ENCODE results near the gene PPM1N. TPM values are rescaled to one million over a fixed set of nuclear protein-coding genes. Genes with fewer than 3 reads are reported as not detected.

The PPM1N gene
- total RNA-seq, 1 experiment from 2014 or later, result 1.2 TPM

DNA sequence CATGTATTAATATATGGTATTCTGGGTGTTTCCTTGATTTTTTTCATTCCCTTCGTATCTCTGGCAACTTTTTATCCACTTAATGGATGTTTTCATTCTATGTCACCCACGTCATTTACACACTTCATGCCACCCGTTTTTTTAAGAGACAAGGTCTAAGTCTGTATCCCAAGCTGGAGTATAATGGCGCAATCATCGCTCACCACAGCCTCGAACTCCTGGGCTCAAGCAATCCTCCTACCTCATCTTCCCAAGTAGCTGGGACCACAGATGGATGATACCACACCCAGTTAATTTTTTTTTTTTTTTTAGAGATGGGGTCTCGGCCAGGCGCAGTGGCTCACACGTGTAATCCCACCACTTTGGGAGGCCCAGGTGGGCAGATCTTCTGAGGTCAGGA lies 5.7 kb downstream of the PPM1N start:
- intact Hi-C loops (cut with micrococcal nuclease; ENCODE audit: unreplicated experiment), result no loop called here
- ChIA-PET CTCF (interaction anchor here (0.7 kb wide), 2 partner anchors 7 to 86 kb away, joined by 3 to 4 read pairs; no protein-coding TSS in a partner anchor), POLR2A (no interaction called here)
- Mint-ChIP-seq H3K27ac (ENCODE audit: unreplicated experiment) (no peak overlapping the region), H3K27me3 (ENCODE audit: insufficient read depth, unreplicated experiment) (no peaks in the 10 kb centered on the region), H3K4me1 (ENCODE audit: low read depth, unreplicated experiment) (peaks cover 16% of the 10 kb centered on the region), H3K36me3 (ENCODE audit: insufficient read depth, unreplicated experiment) (peaks cover 15% of the 10 kb centered on the region), H3K4me3 (ENCODE audit: unreplicated experiment) (no peak overlapping the region), H3K9me3 (ENCODE audit: unreplicated experiment) (no peaks in the 10 kb centered on the region)
- no peak overlapping the region for H3K4me3 ChIP-seq (ENCODE audit: low read depth, low read length)
- no peaks in the 10 kb centered on the region for H3K9me3 ChIP-seq
- no peaks in the 10 kb centered on the region for H3K36me3 ChIP-seq (ENCODE audit: control insufficient read depth, insufficient read depth, low read length)
- DNase-seq, result no peak
- no TSS peak for BruUV-seq (replicated peaks)
- TF ChIP-seq CTCF (IDR thresholded peaks at IDR 0.05; ENCODE audit: insufficient read depth in 1 of 2, low read depth in 1 of 2, low read length in 1 of 2, severe bottlenecking in 1 of 2, unreplicated experiment in 1 of 2), result no peak
- no peaks in the 10 kb centered on the region for H3K27me3 ChIP-seq (replicated peaks; ENCODE audit: control insufficient read depth, insufficient read depth, low read length)
- H3K4me1 ChIP-seq, result peaks cover 10% of the 10 kb centered on the region

DNA sequence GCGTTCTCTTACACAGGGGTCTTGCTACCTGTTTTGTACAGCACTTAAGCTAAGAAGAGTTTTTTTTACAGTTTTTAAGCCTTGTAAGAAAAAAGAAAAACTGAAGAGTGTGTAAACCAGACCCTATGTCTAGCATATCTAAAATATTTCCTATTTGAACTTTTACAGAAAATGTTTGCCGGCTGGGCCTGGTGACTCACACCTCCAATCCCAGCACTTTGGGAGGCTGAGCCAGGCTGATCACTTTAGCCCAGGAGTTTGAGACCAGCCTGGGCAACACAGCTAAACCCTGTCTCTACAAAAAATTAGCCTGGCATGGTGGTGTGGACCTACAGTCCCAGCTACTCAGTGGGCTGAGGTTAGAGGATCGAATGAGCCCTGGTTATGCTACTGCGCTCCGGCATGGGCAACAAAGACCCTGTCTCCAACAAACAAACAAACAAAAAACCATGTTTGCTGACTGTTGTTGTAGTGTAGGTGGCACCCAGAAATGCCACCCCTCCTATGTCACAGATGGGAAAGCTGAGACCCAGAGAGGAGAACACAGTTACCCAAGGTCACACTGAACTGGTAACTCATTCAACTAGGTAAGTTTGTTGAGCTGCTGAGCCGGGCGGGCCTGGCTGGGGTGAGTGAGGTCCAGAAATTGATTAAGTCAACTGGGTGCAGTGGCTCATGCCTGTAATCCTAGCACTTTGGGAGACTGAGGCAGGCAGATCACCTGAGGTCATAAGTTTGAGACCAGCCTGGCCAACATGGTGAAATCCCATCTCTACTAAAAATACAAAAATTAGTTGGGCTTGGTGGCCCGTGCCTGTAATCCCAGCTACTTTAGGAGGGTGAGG lies 7.1 kb downstream of the PPM1N start:
- CTCF ChIA-PET, result no interaction called here
- Mint-ChIP-seq H3K4me1 (ENCODE audit: low read depth, unreplicated experiment) (peaks cover 12% of the 10 kb centered on the region), H3K36me3 (ENCODE audit: insufficient read depth, unreplicated experiment) (peaks cover 20% of the 10 kb centered on the region), H3K4me3 (ENCODE audit: unreplicated experiment) (peak overlapping the region; percentile 91), H3K27me3 (ENCODE audit: insufficient read depth, unreplicated experiment) (no peaks in the 10 kb centered on the region), H3K9me3 (ENCODE audit: unreplicated experiment) (no peaks in the 10 kb centered on the region), H3K27ac (ENCODE audit: unreplicated experiment) (peak overlapping the region; percentile 74)
- no peak for TF ChIP-seq CTCF (IDR thresholded peaks at IDR 0.05; ENCODE audit: insufficient read depth in 1 of 2, low read depth in 1 of 2, low read length in 1 of 2, severe bottlenecking in 1 of 2, unreplicated experiment in 1 of 2)
- Histone ChIP-seq H3K4me1 (peaks cover 11% of the 10 kb centered on the region), H3K27me3 (replicated peaks; ENCODE audit: control insufficient read depth, insufficient read depth, low read length) (no peaks in the 10 kb centered on the region), H3K36me3 (ENCODE audit: control insufficient read depth, insufficient read depth, low read length) (no peaks in the 10 kb centered on the region), H3K9me3 (no peaks in the 10 kb centered on the region), H3K4me3 (ENCODE audit: low read depth, low read length) (no peak overlapping the region)
- DNase-seq, result no peak
- intact Hi-C loops (cut with micrococcal nuclease; ENCODE audit: unreplicated experiment), result no loop called here
- POLR2A ChIA-PET, result no interaction called here
- no TSS peak for BruUV-seq (replicated peaks)

DNA sequence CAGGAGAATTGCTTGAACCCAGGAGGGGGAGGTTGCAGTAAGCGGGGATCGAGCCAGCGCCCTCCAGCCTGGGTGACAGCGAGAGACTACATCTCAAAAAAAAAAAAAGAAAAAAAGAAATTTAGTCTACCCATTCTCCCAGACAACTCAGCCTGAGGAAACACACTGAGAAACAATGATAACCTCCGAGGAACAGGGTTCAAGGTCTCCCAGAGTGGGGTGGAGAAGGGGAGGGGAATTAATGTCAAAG lies 7.7 kb downstream of the PPM1N start:
- peaks cover 12% of the 10 kb centered on the region for H3K4me1 Mint-ChIP-seq (ENCODE audit: low read depth, unreplicated experiment)
- TF ChIP-seq CTCF (IDR thresholded peaks at IDR 0.05; ENCODE audit: insufficient read depth in 1 of 2, low read depth in 1 of 2, low read length in 1 of 2, severe bottlenecking in 1 of 2, unreplicated experiment in 1 of 2), result no peak
- BruUV-seq (replicated peaks), result no TSS peak
- H3K4me3 Mint-ChIP-seq (ENCODE audit: unreplicated experiment), result peak overlapping the region; percentile 91
- intact Hi-C loops (cut with micrococcal nuclease; ENCODE audit: unreplicated experiment), result loop anchor here (1.0 to 2.0 kb wide), 2 partner anchors 9 to 13 kb away; partner anchors contain the start of gene RTN2
- H3K36me3 Mint-ChIP-seq (ENCODE audit: insufficient read depth, unreplicated experiment), result peaks cover 25% of the 10 kb centered on the region
- H3K27me3 Mint-ChIP-seq (ENCODE audit: insufficient read depth, unreplicated experiment), result no peaks in the 10 kb centered on the region
- peak overlapping the region; percentile 80 for H3K4me3 ChIP-seq (ENCODE audit: low read depth, low read length)
- CTCF ChIA-PET, result no interaction called here
- no peak for DNase-seq
- H3K4me1 ChIP-seq, result peaks cover 11% of the 10 kb centered on the region
- peak overlapping the region; percentile 74 for H3K27ac Mint-ChIP-seq (ENCODE audit: unreplicated experiment)
- H3K9me3 ChIP-seq, result no peaks in the 10 kb centered on the region
- H3K36me3 ChIP-seq (ENCODE audit: control insufficient read depth, insufficient read depth, low read length), result no peaks in the 10 kb centered on the region
- POLR2A ChIA-PET, result no interaction called here
- no peaks in the 10 kb centered on the region for H3K27me3 ChIP-seq (replicated peaks; ENCODE audit: control insufficient read depth, insufficient read depth, low read length)
- no peaks in the 10 kb centered on the region for H3K9me3 Mint-ChIP-seq (ENCODE audit: unreplicated experiment)
